WTC11 (cell line): Measurements from ENCODE around the gene TMEM9. TPM values are rescaled to one million over a fixed set of nuclear protein-coding genes. Genes with fewer than 3 reads are reported as not detected.

Experiments used
- ATAC-seq: fragments of 200-7000 bp; cut with Tn5 transposase; 2 replicates; pipeline ENCODE4 v1.10.0; 2021; ENCODE audit warnings: mild to moderate bottlenecking, moderate library complexity
- CTCF ChIA-PET: fragments of 300-600 bp; sonication (Branson Sonifier 250); formaldehyde crosslinking; loops from one replicate; lab custom pipeline; 2021; ENCODE audit warnings: antibody characterized with exemption; lab: Charles Lee
- POLR2A ChIA-PET: fragments of 350-600 bp; sonication (Branson Sonifier 250); formaldehyde crosslinking; loops from one replicate; lab custom pipeline; 2021; ENCODE audit warnings: antibody characterized with exemption; lab: Charles Lee
- DNase-seq: peaks from one replicate; pipeline ENCODE4 v3.0.0; 2021; ENCODE audit warnings: low spot score
- H3K27ac Mint-ChIP-seq: 2 replicates; pipeline ENCODE4 v1.8.0; 2021; ENCODE audit warnings: mixed read lengths
- H3K27me3 Mint-ChIP-seq: 2 replicates; pipeline ENCODE4 v1.8.0; 2021; ENCODE audit warnings: low read depth, mild to moderate bottlenecking, moderate library complexity, mixed read lengths
- H3K36me3 Mint-ChIP-seq: 2 replicates; pipeline ENCODE4 v1.8.0; 2021; ENCODE audit warnings: mixed read lengths
- H3K4me1 Mint-ChIP-seq: 2 replicates; pipeline ENCODE4 v1.8.0; 2022; ENCODE audit warnings: mixed read lengths
- H3K4me3 Mint-ChIP-seq: 2 replicates; pipeline ENCODE4 v1.8.0; 2021; ENCODE audit warnings: mild to moderate bottlenecking, moderate library complexity, mixed read lengths
- H3K9me3 Mint-ChIP-seq: 2 replicates; pipeline ENCODE4 v1.8.0; 2021; ENCODE audit warnings: mixed read lengths
- CBFB ChIP-seq: sonication (generic); formaldehyde crosslinking; IDR thresholded peaks from 2 replicates; pipeline ENCODE4 v1.8.1; 2022; ENCODE audit warnings: mild to moderate bottlenecking, low read depth, missing genetic modification reagents
- CREB1 ChIP-seq: sonication (generic); formaldehyde crosslinking; IDR thresholded peaks from 2 replicates; pipeline ENCODE4 v1.8.0; 2023; ENCODE audit warnings: mild to moderate bottlenecking, missing genetic modification reagents
- CREM ChIP-seq: sonication (generic); formaldehyde crosslinking; IDR thresholded peaks from 2 replicates; pipeline ENCODE4 v1.8.1; 2022; ENCODE audit warnings: mild to moderate bottlenecking, missing genetic modification reagents, moderate library complexity
- GTF2I ChIP-seq: fragments of 250-450 bp; sonication (Bioruptor Pico); conservative IDR thresholded peaks from 2 replicates; pipeline ENCODE4 v1.4.0; 2021; ENCODE audit warnings: mild to moderate bottlenecking
- NFATC4 ChIP-seq: fragments of 250-450 bp; sonication (Bioruptor Pico); IDR thresholded peaks from 2 replicates; pipeline ENCODE4 v1.9.0; 2021; ENCODE audit warnings: mild to moderate bottlenecking
- NFYB ChIP-seq: sonication (generic); formaldehyde crosslinking; conservative IDR thresholded peaks from 2 replicates; pipeline ENCODE4 v1.8.0; 2022; ENCODE audit warnings: low read depth, missing genetic modification reagents
- NR1H2 ChIP-seq: sonication (generic); formaldehyde crosslinking; IDR thresholded peaks from 2 replicates; pipeline ENCODE4 v1.9.0; 2021; ENCODE audit warnings: mild to moderate bottlenecking, moderate library complexity, missing genetic modification reagents
- SP1 ChIP-seq: sonication (generic); formaldehyde crosslinking; conservative IDR thresholded peaks from 2 replicates; pipeline ENCODE4 v1.8.1; 2022; ENCODE audit warnings: missing genetic modification reagents
- ZNF219 ChIP-seq: sonication (generic); formaldehyde crosslinking; IDR thresholded peaks from 2 replicates; pipeline ENCODE4 v1.8.0; 2023; ENCODE audit warnings: missing genetic modification reagents, mild to moderate bottlenecking, borderline replicate concordance
- ZNF232 ChIP-seq: sonication (generic); formaldehyde crosslinking; IDR thresholded peaks from 2 replicates; pipeline ENCODE4 v1.8.0; 2022; ENCODE audit warnings: mild to moderate bottlenecking, missing genetic modification reagents
- ZNF671 ChIP-seq: fragments of 250-450 bp; sonication (Bioruptor Pico); IDR thresholded peaks from 2 replicates; pipeline ENCODE4 v1.8.0; 2021; ENCODE audit warnings: mild to moderate bottlenecking
- total RNA-seq: library from RNA; stranded (reverse); gene quantifications from 3 replicates; pipeline ENCODE4 v1.2.3, GENCODE V29; 2021
- TF ChIP-seq, protein P1 (sequence below): sonication (generic); formaldehyde crosslinking; IDR thresholded peaks from 2 replicates; pipeline ENCODE4 v1.8.1; 2023; ENCODE audit warnings: mild to moderate bottlenecking, missing genetic modification reagents, borderline replicate concordance
- TF ChIP-seq, protein P2 (sequence below): sonication (generic); formaldehyde crosslinking; IDR thresholded peaks from 2 replicates; pipeline ENCODE4 v1.8.1; 2022; ENCODE audit warnings: low read depth, mild to moderate bottlenecking, moderate library complexity, missing genetic modification reagents, borderline replicate concordance
- TF ChIP-seq, protein P3 (sequence below): sonication (generic); formaldehyde crosslinking; conservative IDR thresholded peaks from 2 replicates; pipeline ENCODE4 v1.8.1; 2023; ENCODE audit warnings: mild to moderate bottlenecking, low read depth, missing genetic modification reagents, moderate library complexity
- TF ChIP-seq, protein P4 (sequence below): sonication (generic); formaldehyde crosslinking; IDR thresholded peaks from 2 replicates; pipeline ENCODE4 v1.8.1; 2022; ENCODE audit warnings: missing genetic modification reagents, borderline replicate concordance
- TF ChIP-seq, protein P5 (sequence below): sonication (generic); formaldehyde crosslinking; IDR thresholded peaks from 2 replicates; pipeline ENCODE4 v1.8.1; 2022; ENCODE audit warnings: mild to moderate bottlenecking, missing genetic modification reagents, moderate library complexity, borderline replicate concordance

TMEM9 gene
- total RNA-seq, 1 experiment from 2014 or later, result 97.5 TPM

DNA sequence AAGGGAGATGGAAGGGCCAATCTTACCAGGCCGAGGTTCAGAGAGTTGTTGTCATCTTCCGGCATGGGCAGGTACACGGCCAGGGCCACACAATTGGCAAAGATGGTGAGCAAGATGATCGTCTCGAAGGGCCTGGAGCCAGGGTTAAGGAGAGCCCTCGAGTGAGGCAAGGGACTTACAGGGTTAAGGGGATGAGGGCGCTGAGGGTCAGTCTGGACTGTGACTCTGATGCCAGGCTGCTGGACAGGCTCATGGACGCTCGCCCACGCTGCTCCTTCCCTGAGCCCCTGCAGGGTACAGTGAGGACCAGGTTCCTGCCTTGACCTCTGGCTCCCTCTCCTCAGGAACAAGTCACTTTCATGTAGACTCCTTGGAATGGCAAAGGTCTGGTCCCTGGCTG, 44.1 kb downstream of the TMEM9 start:
- no peak overlapping the region for H3K4me3 Mint-ChIP-seq
- POLR2A ChIA-PET, result no interaction called here
- H3K27ac Mint-ChIP-seq, result no peak overlapping the region
- DNase-seq, result no peak
- no peak for ATAC-seq
- peaks cover 25% of the 10 kb centered on the region for H3K27me3 Mint-ChIP-seq
- TF ChIP-seq ZNF232 (CRISPR knock-in tag), result no peak
- TF ChIP-seq, protein P1, sequence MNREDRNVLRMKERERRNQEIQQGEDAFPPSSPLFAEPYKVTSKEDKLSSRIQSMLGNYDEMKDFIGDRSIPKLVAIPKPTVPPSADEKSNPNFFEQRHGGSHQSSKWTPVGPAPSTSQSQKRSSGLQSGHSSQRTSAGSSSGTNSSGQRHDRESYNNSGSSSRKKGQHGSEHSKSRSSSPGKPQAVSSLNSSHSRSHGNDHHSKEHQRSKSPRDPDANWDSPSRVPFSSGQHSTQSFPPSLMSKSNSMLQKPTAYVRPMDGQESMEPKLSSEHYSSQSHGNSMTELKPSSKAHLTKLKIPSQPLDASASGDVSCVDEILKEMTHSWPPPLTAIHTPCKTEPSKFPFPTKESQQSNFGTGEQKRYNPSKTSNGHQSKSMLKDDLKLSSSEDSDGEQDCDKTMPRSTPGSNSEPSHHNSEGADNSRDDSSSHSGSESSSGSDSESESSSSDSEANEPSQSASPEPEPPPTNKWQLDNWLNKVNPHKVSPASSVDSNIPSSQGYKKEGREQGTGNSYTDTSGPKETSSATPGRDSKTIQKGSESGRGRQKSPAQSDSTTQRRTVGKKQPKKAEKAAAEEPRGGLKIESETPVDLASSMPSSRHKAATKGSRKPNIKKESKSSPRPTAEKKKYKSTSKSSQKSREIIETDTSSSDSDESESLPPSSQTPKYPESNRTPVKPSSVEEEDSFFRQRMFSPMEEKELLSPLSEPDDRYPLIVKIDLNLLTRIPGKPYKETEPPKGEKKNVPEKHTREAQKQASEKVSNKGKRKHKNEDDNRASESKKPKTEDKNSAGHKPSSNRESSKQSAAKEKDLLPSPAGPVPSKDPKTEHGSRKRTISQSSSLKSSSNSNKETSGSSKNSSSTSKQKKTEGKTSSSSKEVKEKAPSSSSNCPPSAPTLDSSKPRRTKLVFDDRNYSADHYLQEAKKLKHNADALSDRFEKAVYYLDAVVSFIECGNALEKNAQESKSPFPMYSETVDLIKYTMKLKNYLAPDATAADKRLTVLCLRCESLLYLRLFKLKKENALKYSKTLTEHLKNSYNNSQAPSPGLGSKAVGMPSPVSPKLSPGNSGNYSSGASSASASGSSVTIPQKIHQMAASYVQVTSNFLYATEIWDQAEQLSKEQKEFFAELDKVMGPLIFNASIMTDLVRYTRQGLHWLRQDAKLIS (CRISPR knock-in tag), result no peak
- no peak for TF ChIP-seq NR1H2
- no peaks in the 10 kb centered on the region for H3K36me3 Mint-ChIP-seq
- CTCF ChIA-PET, result interaction anchor here (0.6 to 8.2 kb wide), 4 partner anchors 9 to 171 kb away, joined by 5 to 124 read pairs (median 6); no protein-coding TSS in a partner anchor
- H3K4me1 Mint-ChIP-seq, result peaks cover 5% of the 10 kb centered on the region; the same call in 1 of the 2 replicates
- no peaks in the 10 kb centered on the region for H3K9me3 Mint-ChIP-seq

DNA sequence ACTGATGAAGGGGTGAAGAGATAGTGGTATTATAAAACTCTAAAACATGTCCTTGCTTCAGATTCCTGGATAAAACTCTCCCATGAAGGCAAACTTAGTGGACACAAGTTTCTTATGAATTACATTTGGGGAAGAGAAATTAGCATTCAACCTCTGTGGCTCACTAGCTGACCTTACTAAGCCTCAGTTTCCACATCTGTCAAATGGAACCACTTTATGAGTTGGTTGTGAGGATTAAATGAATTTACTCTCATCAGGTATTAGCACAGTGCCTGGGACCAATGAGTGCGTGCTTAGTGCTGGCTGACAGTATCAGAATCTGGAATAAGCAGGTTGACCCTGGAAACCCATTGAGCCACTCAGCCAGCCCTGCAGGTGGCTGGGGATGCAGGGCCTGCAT, 44.6 kb downstream of the TMEM9 start:
- peaks cover 5% of the 10 kb centered on the region; the same call in 1 of the 2 replicates for H3K4me1 Mint-ChIP-seq
- DNase-seq (no peak), ATAC-seq (no peak)
- ChIA-PET POLR2A (no interaction called here), CTCF (interaction anchor here (3.2 to 8.2 kb wide), 2 partner anchors 10 to 24 kb away, joined by 13 to 124 read pairs; no protein-coding TSS in a partner anchor)
- H3K9me3 Mint-ChIP-seq, result no peaks in the 10 kb centered on the region
- TF ChIP-seq ZNF671 (CRISPR knock-in tag) (no peak), CREM (CRISPR knock-in tag) (no peak), CBFB (no peak), NFATC4 (CRISPR knock-in tag) (no peak), GTF2I (CRISPR knock-in tag) (no peak), CREB1 (CRISPR knock-in tag) (no peak), NFYB (CRISPR knock-in tag) (no peak), ZNF219 (CRISPR knock-in tag) (no peak), SP1 (no peak)
- TF ChIP-seq, protein P2, sequence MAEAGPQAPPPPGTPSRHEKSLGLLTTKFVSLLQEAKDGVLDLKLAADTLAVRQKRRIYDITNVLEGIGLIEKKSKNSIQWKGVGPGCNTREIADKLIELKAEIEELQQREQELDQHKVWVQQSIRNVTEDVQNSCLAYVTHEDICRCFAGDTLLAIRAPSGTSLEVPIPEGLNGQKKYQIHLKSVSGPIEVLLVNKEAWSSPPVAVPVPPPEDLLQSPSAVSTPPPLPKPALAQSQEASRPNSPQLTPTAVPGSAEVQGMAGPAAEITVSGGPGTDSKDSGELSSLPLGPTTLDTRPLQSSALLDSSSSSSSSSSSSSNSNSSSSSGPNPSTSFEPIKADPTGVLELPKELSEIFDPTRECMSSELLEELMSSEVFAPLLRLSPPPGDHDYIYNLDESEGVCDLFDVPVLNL (CRISPR knock-in tag), result no peak
- TF ChIP-seq, protein P3, sequence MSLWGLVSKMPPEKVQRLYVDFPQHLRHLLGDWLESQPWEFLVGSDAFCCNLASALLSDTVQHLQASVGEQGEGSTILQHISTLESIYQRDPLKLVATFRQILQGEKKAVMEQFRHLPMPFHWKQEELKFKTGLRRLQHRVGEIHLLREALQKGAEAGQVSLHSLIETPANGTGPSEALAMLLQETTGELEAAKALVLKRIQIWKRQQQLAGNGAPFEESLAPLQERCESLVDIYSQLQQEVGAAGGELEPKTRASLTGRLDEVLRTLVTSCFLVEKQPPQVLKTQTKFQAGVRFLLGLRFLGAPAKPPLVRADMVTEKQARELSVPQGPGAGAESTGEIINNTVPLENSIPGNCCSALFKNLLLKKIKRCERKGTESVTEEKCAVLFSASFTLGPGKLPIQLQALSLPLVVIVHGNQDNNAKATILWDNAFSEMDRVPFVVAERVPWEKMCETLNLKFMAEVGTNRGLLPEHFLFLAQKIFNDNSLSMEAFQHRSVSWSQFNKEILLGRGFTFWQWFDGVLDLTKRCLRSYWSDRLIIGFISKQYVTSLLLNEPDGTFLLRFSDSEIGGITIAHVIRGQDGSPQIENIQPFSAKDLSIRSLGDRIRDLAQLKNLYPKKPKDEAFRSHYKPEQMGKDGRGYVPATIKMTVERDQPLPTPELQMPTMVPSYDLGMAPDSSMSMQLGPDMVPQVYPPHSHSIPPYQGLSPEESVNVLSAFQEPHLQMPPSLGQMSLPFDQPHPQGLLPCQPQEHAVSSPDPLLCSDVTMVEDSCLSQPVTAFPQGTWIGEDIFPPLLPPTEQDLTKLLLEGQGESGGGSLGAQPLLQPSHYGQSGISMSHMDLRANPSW (CRISPR knock-in tag), result no peak
- TF ChIP-seq, protein P4, sequence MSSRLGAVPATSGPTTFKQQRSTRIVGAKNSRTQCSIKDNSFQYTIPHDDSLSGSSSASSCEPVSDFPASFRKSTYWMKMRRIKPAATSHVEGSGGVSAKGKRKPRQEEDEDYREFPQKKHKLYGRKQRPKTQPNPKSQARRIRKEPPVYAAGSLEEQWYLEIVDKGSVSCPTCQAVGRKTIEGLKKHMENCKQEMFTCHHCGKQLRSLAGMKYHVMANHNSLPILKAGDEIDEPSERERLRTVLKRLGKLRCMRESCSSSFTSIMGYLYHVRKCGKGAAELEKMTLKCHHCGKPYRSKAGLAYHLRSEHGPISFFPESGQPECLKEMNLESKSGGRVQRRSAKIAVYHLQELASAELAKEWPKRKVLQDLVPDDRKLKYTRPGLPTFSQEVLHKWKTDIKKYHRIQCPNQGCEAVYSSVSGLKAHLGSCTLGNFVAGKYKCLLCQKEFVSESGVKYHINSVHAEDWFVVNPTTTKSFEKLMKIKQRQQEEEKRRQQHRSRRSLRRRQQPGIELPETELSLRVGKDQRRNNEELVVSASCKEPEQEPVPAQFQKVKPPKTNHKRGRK, result no peak
- TF ChIP-seq, protein P5, sequence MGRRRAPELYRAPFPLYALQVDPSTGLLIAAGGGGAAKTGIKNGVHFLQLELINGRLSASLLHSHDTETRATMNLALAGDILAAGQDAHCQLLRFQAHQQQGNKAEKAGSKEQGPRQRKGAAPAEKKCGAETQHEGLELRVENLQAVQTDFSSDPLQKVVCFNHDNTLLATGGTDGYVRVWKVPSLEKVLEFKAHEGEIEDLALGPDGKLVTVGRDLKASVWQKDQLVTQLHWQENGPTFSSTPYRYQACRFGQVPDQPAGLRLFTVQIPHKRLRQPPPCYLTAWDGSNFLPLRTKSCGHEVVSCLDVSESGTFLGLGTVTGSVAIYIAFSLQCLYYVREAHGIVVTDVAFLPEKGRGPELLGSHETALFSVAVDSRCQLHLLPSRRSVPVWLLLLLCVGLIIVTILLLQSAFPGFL, result no peak
- TF ChIP-seq, protein P1 (CRISPR knock-in tag), result no peak
- peaks cover 21% of the 10 kb centered on the region for H3K27me3 Mint-ChIP-seq
- H3K4me3 Mint-ChIP-seq, result no peak overlapping the region
- no peaks in the 10 kb centered on the region for H3K36me3 Mint-ChIP-seq
- no peak overlapping the region for H3K27ac Mint-ChIP-seq
